B cell (primary cell): ENCODE data around the gene STRIP1.
"Not testable (repeated sequence)": the region's sequence is repeated elsewhere in the genome, so short reads cannot be mapped to it uniquely, and the experiment has no call there.

ENCODE experiments used
- CTCF ChIP-seq: fragments of 200-600 bp; IDR thresholded peaks from one replicate; pipeline ENCODE4 v1.8.0; 2022; ENCODE audit warnings: antibody characterized with exemption, mild to moderate bottlenecking
- EZH2 ChIP-seq: IDR thresholded peaks from 2 replicates; pipeline ENCODE4 v1.6.1; 2012; ENCODE audit warnings: borderline replicate concordance, low read depth, mild to moderate bottlenecking, moderate library complexity, low read length; ENCODE audit not compliant: insufficient read depth, poor library complexity, severe bottlenecking

- TF ChIP-seq EZH2, CTCF: not testable (repeated sequence)
Observed at GRCh38 chr1:110079995-110080394, 45.6 kb downstream of the STRIP1 start.
